H9 (cell line): ENCODE results near the gene APOA1. TPM values are rescaled to one million over a fixed set of nuclear protein-coding genes. Genes with fewer than 3 reads are reported as not detected.
A peak's percentile ranks its signal among the peaks of the same experiment; 100 is the strongest.

ENCODE experiments used
- DNase-seq: peaks from one replicate; pipeline ENCODE4 v3.0.0-alpha.2; 2017
- H2AFZ ChIP-seq: one replicate; pipeline ENCODE4 v1.6.1; 2013; ENCODE audit warnings: mild to moderate bottlenecking, low read length, control low read depth, moderate library complexity
- H2AK5ac ChIP-seq: 2 replicates; pipeline ENCODE4 v1.6.1; 2013; ENCODE audit warnings: low read length, control low read depth, mixed read lengths; ENCODE audit not compliant: insufficient read length
- H2BK120ac ChIP-seq: one replicate; pipeline ENCODE4 v1.6.1; 2013; ENCODE audit warnings: low read depth, mild to moderate bottlenecking, low read length, control low read depth, inconsistent platforms; ENCODE audit not compliant: poor library complexity, severe bottlenecking
- H2BK12ac ChIP-seq: 2 replicates; pipeline ENCODE4 v1.6.1; 2013; ENCODE audit warnings: low read length, control low read depth, mixed read lengths, low read depth; ENCODE audit not compliant: insufficient read length
- H2BK15ac ChIP-seq: 2 replicates; pipeline ENCODE4 v1.6.1; 2013; ENCODE audit warnings: low read depth, low read length, control low read depth
- H2BK20ac ChIP-seq: one replicate; pipeline ENCODE4 v1.6.1; 2013; ENCODE audit warnings: low read depth, mild to moderate bottlenecking, low read length, control low read depth, inconsistent platforms; ENCODE audit not compliant: poor library complexity, severe bottlenecking
- H2BK5ac ChIP-seq: 2 replicates; pipeline ENCODE4 v1.6.1; 2013; ENCODE audit warnings: low read length, control low read depth, mixed read lengths; ENCODE audit not compliant: insufficient read length
- H3K14ac ChIP-seq: 2 replicates; pipeline ENCODE4 v1.6.1; 2013; ENCODE audit warnings: low read length, control low read depth; ENCODE audit not compliant: insufficient read depth
- H3K18ac ChIP-seq: 2 replicates; pipeline ENCODE4 v1.6.1; 2013; ENCODE audit warnings: low read depth, mild to moderate bottlenecking, mixed read lengths, low read length, control low read depth; ENCODE audit not compliant: insufficient read length
- H3K23ac ChIP-seq: 2 replicates; pipeline ENCODE4 v1.6.1; 2013; ENCODE audit warnings: low read length, control low read depth, mixed read lengths, low read depth; ENCODE audit not compliant: insufficient read length
- H3K23me2 ChIP-seq: 2 replicates; pipeline ENCODE4 v1.6.1; 2013; ENCODE audit warnings: low read depth, mild to moderate bottlenecking, mixed read lengths, low read length, control low read depth; ENCODE audit not compliant: insufficient read length, poor library complexity, severe bottlenecking
- H3K27ac ChIP-seq: 2 replicates; pipeline ENCODE4 v1.5.1; 2013; ENCODE audit warnings: low read length, control low read depth, mixed read lengths, low read depth; ENCODE audit not compliant: insufficient read length
- H3K27me3 ChIP-seq: 2 replicates; pipeline ENCODE4 v1.6.1; 2013; ENCODE audit warnings: low read length, control low read depth, inconsistent platforms; ENCODE audit not compliant: insufficient read depth
- H3K4ac ChIP-seq: 2 replicates; pipeline ENCODE4 v1.6.1; 2013; ENCODE audit warnings: low read depth, mild to moderate bottlenecking, control low read depth, inconsistent platforms, low read length, moderate library complexity
- H3K4me1 ChIP-seq: 2 replicates; pipeline ENCODE4 v1.6.1; 2013; ENCODE audit warnings: low read length, control low read depth, inconsistent platforms; ENCODE audit not compliant: insufficient read depth
- H3K4me2 ChIP-seq: 2 replicates; pipeline ENCODE4 v1.6.1; 2013; ENCODE audit warnings: low read length, control low read depth, mixed read lengths; ENCODE audit not compliant: insufficient read length, insufficient read depth
- H3K56ac ChIP-seq: 2 replicates; pipeline ENCODE4 v1.6.1; 2013; ENCODE audit warnings: low read depth, mild to moderate bottlenecking, mixed read lengths, low read length, control low read depth; ENCODE audit not compliant: insufficient read length
- H3K79me1 ChIP-seq: 2 replicates; pipeline ENCODE4 v1.6.1; 2013; ENCODE audit warnings: low read depth, mild to moderate bottlenecking, moderate library complexity, low read length, control low read depth, inconsistent platforms; ENCODE audit not compliant: insufficient read depth, poor library complexity, severe bottlenecking
- H3K79me2 ChIP-seq: 2 replicates; pipeline ENCODE4 v1.6.1; 2013; ENCODE audit warnings: low read length, control low read depth, inconsistent platforms; ENCODE audit not compliant: insufficient read depth
- H3K9ac ChIP-seq: 2 replicates; pipeline ENCODE4 v1.6.1; 2013; ENCODE audit warnings: low read length, control low read depth, mixed read lengths; ENCODE audit not compliant: insufficient read length; ENCODE audit errors: extremely low read depth
- H3K9me3 ChIP-seq: one replicate; pipeline ENCODE4 v1.6.1; 2013; ENCODE audit warnings: low read depth, low read length, inconsistent platforms; ENCODE audit not compliant: control insufficient read depth
- H3T11ph ChIP-seq: one replicate; pipeline ENCODE4 v1.6.1; 2013; ENCODE audit warnings: mild to moderate bottlenecking, low read length, control low read depth, inconsistent platforms
- H4K20me1 ChIP-seq: one replicate; pipeline ENCODE4 v1.6.1; 2013; ENCODE audit not compliant: control insufficient read depth, insufficient read length, insufficient read depth
- H4K5ac ChIP-seq: 2 replicates; pipeline ENCODE4 v1.6.1; 2013; ENCODE audit warnings: low read depth, mild to moderate bottlenecking, mixed read lengths, low read length, control low read depth; ENCODE audit not compliant: insufficient read length
- H4K8ac ChIP-seq: replicated peaks from 2 replicates; pipeline ENCODE4 v1.6.1; 2013; ENCODE audit warnings: low read length, control low read depth, mixed read lengths, low read depth; ENCODE audit not compliant: insufficient read length
- H4K91ac ChIP-seq: 2 replicates; pipeline ENCODE4 v1.6.1; 2013; ENCODE audit warnings: low read depth, mild to moderate bottlenecking, moderate library complexity, mixed read lengths, low read length, control low read depth; ENCODE audit not compliant: insufficient read length
- H3K27ac Mint-ChIP-seq, 3 experiments: 2 replicates in 2 of 3; 3 replicates in 1 of 3; pipeline ENCODE4 v1.8.0; 2020 to 2021; ENCODE audit warnings: mixed read lengths in 3 of 3, mild to moderate bottlenecking in 1 of 3, moderate library complexity in 1 of 3
- H3K27me3 Mint-ChIP-seq: 2 replicates; pipeline ENCODE4 v1.8.0; 2021; ENCODE audit warnings: low read depth, mild to moderate bottlenecking, moderate library complexity, mixed read lengths
- H3K36me3 Mint-ChIP-seq, 3 experiments: 2 replicates in 2 of 3; 3 replicates in 1 of 3; pipeline ENCODE4 v1.8.0; 2020 to 2021; ENCODE audit warnings: low read depth in 3 of 3, mixed read lengths in 3 of 3; ENCODE audit not compliant: insufficient read depth in 1 of 3
- H3K4me1 Mint-ChIP-seq, 2 experiments: 2 replicates each; pipeline ENCODE4 v1.8.0; 2020; ENCODE audit warnings: mixed read lengths in 2 of 2
- H3K4me3 Mint-ChIP-seq, 2 experiments: 2 replicates in 1 of 2; 3 replicates in 1 of 2; pipeline ENCODE4 v1.8.0; 2020 to 2021; ENCODE audit warnings: mild to moderate bottlenecking in 2 of 2, mixed read lengths in 2 of 2, moderate library complexity in 1 of 2
- H3K9me3 Mint-ChIP-seq, 2 experiments: 2 replicates in 1 of 2; 3 replicates in 1 of 2; pipeline ENCODE4 v1.8.0; 2020; ENCODE audit warnings: mild to moderate bottlenecking in 2 of 2, mixed read lengths in 2 of 2, moderate library complexity in 1 of 2
- CTCF ChIP-seq: fragments of 200-600 bp; sonication (generic); conservative IDR thresholded peaks from 3 replicates; pipeline ENCODE4 v1.8.0; 2021; ENCODE audit warnings: antibody characterized with exemption, mild to moderate bottlenecking
- WGBS: extraction: QIAGEN DNeasy Blood & Tissue Kit; methylation state at CpG from one replicate; pipeline ENCODE4 v1.1.7; 2013; ENCODE audit warnings: missing lambda C conversion rate, low lambda C conversion rate, mixed read lengths; ENCODE audit not compliant: insufficient read length; ENCODE audit errors: extremely low coverage; 5-methylcytosine and 5-hydroxymethylcytosine counted together
- total RNA-seq: library from RNA; stranded (reverse); gene quantifications from 2 replicates; pipeline ENCODE4 v1.2.1, GENCODE V29; 2021

The APOA1 gene
- total RNA-seq, 1 experiment from 2014 or later: 0.68 TPM

GRCh38 chr11:116840224-116840745 is 2.9 kb upstream of the APOA1 start:
- Histone ChIP-seq H3K4me2 (no peak overlapping the region), H3K18ac (no peak overlapping the region), H3T11ph (no peak overlapping the region), H2BK20ac (no peak overlapping the region), H4K20me1 (no peaks in the 10 kb centered on the region), H4K91ac (no peak overlapping the region), H3K79me2 (no peaks in the 10 kb centered on the region), H4K5ac (no peak overlapping the region), H3K4ac (no peak overlapping the region), H4K8ac (no peak overlapping the region), H3K14ac (no peak overlapping the region), H3K4me1 (no peaks in the 10 kb centered on the region), H3K27me3 (no peaks in the 10 kb centered on the region), H2BK5ac (no peak overlapping the region), H2AK5ac (no peak overlapping the region), H3K27ac (no peak overlapping the region), H3K56ac (no peak overlapping the region), H2AFZ (no peak overlapping the region), H2BK12ac (no peak overlapping the region), H3K9me3 (no peaks in the 10 kb centered on the region), H3K79me1 (no peaks in the 10 kb centered on the region), H2BK120ac (no peak overlapping the region), H3K23ac (no peak overlapping the region), H3K9ac (no peak overlapping the region), H2BK15ac (no peak overlapping the region), H3K23me2 (peaks cover 5% of the 10 kb centered on the region)
- 0 out of 7 replicates have a peak overlapping the region, but pooled peaks of 1 of the 3 experiments have one; percentile 34 for H3K27ac Mint-ChIP-seq
- peaks cover under 1% of the 10 kb centered on the region for H3K27me3 Mint-ChIP-seq
- peak; percentile 45; the same call in 2 of the 3 replicates for TF ChIP-seq CTCF
- no CpG with 5 or more reads among the region's 6 CpGs for WGBS
- peaks cover 34 to 37% of the 10 kb centered on the region in 2 experiments for H3K4me1 Mint-ChIP-seq
- H3K9me3 Mint-ChIP-seq: no peaks in the 10 kb centered on the region
- peaks cover 3 to 21% (median 17%) of the 10 kb centered on the region in 3 experiments; a peak in 6 of 7 replicates for H3K36me3 Mint-ChIP-seq
- peak; percentile 50 for DNase-seq
- H3K4me3 Mint-ChIP-seq: no peak overlapping the region
